Activated CD4-positive, CD25-positive, alpha-beta regulatory T cell (primary cell): ENCODE results near the gene SOX5.

Source experiments
- DNase-seq, 4 experiments: peaks; one replicate each; lab custom pipeline; 2025; lab: John Stamatoyannopoulos, UW

Gene SOX5

DNA sequence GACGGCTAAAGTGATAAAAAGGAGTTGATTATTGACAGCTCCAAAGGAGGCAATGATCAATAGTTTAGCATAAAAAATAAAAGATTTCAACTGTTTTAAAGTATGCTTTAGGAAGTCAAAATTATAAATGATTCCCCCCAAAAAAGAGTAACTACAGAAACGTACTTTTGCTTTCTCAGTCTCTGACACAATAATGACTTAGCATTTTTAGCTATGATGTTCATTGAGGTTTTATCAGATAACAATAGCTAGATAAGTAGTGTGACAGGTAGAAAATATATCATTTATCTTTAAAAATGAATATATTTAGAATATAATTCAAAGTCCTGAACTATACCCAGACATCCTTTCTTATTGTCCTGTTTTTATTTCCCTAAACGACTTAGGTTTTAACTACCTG lies 352.9 kb downstream of the SOX5 start:
- DNase-seq, result no peak

DNA sequence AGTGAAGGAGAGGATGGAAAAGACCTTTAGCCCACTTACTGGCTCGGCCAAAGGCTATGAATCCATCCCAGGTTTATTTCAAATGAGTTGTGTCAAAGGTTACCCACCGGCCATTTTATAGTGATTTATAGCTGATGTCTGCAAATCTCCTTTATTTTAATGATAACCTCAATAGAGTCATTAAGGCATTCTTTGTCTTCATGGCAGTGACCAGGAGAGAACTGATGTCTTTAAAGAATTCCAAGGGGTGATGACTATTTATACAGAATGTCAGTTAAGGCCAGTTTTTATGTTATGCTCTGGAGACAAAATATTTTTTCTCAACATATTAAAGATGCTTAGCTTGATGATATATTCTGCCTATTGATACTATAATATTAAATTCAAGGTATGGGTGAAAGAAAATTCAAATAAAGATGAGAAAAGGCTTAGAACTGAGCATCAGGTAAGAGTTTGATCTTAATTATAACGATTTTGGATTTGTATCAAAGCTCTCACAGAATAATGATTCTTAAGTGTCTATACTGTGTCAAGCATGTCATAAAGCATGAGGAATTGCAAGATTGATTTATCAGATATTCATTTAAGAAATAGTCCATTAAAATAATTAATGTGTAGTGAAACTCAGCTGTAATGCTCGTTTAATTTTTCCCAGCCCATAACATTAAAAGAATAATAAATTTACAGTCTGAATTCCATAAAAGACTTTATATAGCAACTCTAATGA lies 361.5 kb downstream of the SOX5 start:
- DNase-seq, result no peak

DNA sequence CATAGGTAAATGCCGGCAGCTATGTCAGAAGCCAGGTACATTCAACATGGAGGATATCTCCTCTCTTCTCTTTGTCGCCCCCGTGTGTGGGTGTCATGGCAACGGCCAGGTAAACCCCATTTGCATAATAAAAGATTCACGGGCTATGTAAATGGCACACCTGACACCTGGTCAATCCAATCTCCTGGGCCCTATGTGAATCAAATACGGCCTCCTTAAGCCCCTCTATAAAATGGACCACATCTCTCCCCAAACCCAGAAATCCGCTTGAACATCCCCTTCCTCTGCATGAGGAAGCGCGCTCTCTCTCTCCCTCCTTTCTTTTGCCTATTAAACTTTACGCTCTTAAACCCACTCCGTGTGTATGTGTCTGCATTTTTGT lies 363.7 kb downstream of the SOX5 start:
- no peak for DNase-seq

DNA sequence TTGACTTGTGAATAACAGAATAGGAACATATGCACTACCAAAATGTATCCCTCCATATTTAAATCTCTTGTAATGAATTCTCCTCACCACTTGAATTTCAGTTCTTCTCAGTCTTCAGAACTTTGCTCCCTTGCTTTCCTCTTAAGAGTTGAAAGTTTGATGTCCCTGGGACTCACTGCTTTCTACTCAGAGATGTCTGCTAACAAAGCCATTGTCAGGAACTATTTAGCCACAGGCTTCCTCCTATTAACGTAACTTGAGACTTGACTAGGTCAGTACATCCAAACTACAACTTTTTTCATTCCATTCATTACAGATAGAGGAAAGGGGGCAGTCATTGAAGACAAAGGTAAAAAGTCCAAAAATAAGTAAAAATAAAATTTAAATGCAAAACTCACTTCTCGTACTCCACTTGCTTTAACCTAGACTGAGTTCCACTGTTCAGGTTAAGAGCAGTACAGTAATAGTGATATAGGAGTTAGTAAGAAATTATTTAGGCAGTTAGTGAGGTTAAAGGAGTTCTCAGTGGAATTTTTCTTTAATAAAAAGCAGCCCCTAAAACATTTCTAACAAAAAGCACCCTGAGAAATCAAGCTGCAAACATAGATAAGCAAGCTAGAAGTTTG lies 364.2 kb downstream of the SOX5 start:
- no peak for DNase-seq

DNA sequence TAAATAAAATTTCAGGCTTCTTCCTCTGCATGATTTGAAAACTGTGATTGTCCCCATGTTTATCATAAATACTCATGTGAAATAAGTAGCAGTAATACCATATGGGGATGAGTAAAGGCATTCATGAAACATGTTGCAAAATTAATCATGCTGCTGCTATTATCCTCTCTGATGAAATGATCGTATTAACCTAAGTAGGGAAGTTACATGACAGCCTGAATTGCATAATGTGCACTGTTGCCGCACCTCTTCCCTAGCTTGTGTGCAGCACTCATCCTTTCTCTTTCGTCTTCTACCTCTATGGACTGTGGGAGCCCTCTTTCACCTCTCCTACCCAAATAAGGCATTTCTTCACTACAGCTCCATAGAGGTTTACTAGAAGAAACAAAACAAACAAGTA lies 367.6 kb downstream of the SOX5 start:
- no peak for DNase-seq

DNA sequence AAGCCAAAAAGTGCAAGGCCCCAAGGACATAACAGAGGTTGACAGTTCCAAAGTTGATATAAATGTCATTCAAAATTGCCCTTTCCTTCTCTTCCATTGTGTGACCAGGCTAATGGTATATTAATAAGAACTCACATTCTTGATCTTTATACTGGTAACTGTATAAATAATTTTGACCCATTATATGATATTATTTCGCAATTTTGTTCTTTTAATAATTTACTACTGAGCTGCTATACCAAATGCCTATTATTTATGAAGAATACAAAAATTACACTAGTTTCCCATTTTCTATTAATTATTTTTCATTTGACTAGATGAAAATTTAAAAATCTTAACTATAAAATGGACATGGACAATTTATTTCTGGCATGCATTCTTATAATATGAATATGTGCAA lies 370.2 kb downstream of the SOX5 start:
- no peak for DNase-seq

DNA sequence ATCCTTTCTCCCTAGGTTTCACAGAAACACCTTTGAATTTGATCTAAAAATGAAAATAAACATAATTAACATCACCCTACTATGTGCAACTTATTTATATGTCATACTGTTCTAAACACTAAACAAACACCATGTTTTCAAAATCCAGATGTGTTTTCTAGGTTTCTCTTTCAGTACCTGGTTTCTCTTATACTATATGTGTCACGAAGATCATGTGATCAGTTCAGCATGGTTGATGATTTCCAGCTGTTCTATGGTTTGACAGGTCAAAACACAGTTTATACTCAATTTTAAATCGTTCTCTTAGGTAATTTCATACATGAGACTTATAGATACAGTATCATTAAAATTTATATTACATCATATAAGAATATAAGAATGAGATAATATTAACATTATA lies 373.1 kb downstream of the SOX5 start:
- DNase-seq, result no peak

DNA sequence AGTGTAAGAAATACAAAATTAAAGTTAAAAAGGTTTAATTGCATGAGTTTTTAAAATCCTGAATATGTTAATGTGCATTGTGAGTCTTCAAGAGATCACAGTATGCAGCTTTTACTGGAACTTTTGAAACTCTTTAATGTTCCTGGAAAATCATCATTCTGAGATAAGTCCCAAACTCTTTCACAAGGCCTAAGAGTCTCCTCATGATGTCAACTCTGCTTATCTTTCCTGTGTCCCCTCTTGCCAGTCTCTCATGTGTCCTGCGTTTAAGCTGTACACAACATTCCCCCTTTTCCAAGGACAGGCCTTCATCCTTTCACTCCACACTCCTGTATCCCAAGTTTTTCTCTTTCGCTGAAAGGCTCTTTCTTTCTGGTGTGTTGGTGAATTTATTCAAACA lies 380.1 kb downstream of the SOX5 start:
- no peak for DNase-seq

DNA sequence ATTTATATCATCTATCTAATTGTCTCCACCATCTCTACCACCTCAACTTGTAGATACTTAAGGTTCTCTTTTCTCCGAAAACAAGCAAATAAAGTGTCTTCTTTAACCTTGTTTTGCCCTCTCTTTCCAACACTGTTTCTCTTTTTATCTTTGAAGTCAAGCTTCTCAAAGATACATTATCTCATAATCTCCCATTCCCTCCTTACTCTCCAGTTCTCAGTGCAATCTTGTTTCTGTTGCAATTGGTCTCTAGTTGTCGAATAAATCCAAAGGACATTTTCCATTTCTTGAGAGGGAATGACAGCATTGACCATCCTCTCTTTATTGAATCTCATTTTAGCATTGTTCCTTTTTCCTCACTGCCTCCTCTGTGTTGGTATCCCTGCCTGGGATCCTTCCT lies 383.3 kb downstream of the SOX5 start:
- no peak for DNase-seq

DNA sequence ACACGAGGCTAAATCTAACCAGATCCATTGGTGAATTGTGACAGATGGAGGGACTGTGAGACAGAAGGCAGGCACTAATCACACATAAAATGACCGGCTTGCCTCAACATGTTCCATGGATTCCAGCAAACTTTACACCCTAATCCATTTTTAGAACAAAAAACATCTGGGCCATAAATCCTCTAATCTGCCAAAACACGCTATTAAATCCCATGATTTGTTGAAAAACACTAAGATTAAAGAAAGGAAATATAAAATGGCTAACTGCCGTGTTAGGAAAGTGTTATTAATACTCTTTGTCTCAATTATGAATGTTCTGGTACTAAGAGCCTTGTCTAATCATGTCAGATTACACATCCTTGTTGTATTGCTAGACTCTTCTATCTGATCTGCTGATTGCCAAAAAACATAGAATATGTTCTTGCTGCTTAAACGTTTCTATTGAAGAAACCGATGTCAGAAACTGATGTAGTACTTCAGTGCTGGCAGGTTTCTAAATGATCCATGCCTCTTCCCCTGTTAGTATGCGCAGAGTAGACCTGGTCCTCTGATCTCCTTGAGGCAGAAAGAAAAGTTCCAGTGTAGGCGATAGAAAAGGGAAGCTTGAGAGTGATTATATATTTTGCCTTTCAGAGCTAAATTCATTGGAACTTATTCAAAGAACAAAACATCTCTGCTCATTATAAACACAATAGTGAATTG lies 384.9 kb downstream of the SOX5 start:
- no peak for DNase-seq

DNA sequence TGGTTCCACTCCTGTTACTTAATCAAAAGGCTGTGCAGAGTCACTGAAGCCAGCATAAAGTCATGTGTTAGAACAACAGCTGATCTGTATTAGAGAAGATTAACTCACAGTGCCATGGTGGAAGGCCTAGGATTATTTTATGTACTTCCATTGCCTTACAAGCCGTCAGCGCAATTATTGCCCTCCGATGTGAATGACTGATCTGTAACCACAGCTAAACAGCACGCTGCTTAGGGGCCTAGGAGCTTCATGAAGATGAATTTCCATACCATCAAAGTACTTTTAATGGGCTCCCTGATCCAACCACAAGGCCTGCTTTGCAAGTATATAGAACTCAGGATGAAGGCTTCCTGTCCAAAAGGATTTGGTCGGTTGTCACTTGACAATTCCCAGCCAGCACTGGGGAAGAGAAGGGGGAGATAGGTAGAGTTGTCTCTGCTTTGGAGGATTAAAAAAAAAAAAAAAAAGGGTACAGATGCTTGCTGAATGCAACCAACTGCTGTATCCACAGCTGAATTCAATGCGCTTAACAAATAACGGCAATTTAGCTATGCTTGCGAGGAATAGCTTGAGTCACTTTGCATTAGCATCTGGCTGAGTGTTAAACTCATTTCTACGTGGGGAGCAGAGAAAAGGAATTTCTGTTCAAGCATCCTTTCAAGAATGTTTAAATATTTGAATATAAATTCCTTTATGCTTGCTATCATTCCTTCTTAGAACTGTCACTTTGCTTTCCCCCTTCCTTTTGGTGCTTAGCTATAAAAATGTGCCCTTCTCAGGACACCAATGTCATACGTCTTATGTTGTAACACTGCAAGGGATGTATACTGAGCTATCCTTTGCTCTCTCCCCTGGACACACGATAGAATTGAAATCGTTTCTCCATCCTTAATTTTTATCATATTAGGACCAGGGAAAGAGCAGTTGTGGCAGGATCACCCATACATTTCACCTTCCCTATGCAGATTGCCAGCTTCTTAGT lies 387.8 kb downstream of the SOX5 start:
- no peak for DNase-seq

DNA sequence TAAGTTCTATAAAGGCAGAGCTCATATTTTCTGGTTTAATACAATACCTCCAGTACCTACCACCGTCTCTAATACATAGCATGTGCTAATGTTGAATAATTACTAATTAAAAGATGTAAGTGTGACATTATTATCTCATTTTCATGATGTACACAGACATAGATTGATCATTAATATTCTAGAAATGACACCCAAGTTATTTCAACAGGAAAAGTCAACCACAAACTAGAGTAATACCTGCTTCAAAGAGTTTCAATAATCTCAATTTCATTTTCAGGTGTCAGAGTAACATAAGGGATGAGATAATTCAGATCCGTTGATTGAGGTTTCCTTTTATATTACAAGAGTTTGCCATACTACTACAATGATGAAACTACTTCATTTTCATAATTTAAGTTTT lies 388.9 kb downstream of the SOX5 start:
- no peak for DNase-seq

DNA sequence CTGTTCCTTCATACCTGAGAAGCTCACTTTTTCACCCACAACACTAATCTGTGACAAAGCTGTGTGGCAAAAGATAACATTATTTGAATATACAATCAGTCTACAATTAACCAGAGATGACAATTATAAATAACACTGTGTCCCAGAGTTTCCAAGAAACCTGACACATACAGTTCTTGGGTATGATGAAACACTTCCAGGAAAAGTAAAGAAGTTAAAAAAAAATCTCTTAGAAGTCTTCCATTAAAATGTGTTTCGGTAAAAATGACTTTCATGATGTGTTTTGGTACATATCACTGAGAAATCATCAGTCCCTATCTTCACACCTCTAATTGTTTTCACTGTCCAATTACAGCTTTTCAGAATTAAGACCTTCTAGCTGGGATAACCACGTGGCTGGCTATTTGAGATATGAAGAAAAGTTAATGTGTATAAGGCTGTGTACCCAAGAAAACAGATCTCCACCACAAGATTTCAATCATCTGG lies 390.2 kb downstream of the SOX5 start:
- DNase-seq, result no peak

DNA sequence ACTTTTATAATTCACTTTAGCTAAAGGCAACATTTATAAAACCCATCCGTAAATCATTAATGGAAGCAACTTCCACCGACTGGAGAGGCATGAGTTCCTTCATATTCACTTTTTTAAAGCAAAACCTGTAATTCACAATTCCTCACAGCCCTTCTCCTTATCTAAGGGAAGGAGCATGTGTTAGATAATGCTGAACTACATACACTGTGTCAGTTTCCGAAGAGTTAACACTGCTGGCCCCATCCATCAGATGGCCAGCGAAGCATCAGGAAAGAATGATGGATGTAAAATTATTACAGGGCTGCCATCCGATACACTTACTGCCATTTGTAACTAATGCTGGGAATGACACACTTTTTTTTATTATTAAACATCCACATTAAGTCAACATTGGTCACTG lies 392.8 kb downstream of the SOX5 start:
- DNase-seq, result no peak

DNA sequence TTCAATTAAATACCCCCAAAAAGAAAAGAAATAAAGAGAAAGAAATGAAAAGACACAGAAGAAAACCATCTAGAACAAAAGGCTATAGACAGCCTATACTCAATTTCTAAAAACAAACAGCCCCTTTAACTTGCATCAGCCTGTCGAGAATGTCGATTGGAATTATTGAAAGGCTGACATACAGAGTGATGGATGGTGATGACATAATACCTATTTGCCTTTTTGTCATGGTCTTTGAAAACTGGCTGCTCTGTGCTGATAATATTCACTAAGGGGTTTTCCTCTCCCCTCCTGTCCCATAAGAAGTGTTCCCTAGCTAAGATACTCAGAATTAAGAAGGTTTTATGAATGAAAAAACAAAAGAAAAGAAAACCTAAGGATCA lies 393.7 kb downstream of the SOX5 start:
- DNase-seq, result no peak

DNA sequence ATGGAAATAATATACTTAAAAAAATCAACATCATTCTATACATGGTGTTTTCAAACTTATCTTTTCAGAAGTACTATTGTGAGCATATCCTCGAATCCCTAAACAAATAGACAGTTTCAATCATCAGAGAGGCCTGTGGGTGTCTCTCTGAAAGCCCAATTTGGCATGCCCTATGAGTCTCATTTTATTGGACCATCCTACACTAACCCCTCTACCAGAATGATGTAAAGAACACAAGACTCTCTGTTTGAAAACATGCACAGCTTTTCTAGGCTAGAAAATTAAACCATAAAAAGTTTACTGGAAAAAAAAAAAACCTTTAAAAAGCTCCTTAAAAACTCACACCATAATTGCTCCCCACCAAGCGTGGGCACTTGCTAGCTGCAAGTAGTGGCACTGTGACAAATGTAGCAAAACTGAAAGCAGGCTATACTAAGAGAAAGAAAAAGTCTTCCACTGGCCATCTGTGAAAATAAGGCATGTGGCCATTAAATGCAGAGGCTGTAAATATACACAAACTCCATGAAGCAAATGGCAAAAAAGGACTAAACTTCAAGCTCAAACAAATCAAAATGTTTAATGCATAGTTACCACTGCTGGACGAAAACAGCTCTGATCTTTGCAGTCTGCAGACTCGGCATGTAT lies 394.2 kb downstream of the SOX5 start:
- no peak for DNase-seq

DNA sequence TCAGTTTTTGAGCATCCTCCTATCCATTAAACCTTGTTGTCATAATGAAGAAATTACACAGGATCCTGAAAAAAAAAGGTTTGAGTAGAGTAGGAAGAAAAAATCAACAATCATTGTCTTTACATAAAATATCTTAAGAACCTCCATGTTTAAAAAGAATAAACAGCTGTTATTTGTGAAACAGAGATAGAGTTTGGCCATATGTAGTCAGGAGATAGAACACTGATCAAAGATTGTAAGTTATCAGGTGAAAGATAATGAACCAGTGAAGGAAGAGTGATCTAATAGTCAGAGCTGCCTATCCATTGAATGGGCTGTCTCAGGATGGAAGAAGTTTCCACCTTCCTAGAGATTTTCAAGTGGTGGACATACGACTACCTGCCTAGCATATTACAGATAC lies 397.1 kb downstream of the SOX5 start:
- DNase-seq, result no peak

DNA sequence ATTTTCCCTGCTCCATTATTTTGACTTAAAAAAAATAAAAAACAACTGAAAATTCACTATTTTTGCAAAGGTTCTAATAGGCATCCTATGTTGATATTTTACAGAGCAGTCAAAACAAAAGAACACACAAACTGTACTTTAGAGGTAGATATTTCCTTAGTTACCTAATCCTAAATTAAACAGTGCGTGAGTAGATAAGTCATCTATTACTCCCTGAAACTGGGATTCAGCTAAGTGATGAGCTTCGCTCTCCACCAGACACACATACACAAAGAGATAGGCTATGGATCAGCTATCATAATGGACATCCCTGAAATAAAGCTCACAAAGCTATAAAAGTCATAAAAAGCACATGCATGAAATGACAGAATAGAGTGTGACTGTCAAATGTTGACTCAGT lies 398.7 kb downstream of the SOX5 start:
- no peak for DNase-seq

DNA sequence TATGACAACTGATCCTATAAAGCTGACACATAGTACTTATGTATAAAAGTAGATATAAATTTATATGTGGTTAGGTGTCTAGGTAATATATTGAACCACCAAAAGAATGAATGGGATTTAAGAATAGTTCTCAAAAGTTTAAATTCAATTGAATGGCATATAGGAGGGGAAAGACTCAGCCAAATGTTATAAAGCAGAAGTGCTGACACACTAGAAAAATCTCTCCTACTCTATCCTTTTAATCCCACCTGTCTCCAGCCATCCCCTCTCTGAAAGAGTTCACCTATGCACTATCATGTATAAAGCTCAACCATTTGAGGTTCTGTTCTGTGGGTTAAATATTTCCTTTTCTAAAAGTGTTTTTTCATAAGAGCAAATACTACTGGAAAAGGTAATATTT lies 400.7 kb downstream of the SOX5 start:
- DNase-seq, result no peak

DNA sequence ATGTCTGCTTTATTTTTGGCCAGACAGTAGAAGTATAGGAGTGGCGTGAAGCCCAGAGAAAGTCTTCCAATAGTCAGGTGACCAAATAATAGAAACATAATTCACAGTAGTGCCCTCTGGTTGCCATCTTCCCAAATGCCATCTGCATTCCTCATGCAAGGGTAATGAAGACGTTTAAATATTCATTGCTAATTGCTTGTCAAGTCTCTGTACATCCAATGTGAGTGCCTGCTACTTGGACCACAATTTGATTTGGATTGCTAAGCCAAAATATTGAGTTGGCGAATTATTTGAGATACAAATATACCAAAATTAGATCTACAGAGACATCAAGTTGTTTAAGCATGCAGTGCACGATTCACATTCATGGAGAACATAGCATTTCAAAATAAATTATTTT lies 402.7 kb downstream of the SOX5 start:
- no peak for DNase-seq

DNA sequence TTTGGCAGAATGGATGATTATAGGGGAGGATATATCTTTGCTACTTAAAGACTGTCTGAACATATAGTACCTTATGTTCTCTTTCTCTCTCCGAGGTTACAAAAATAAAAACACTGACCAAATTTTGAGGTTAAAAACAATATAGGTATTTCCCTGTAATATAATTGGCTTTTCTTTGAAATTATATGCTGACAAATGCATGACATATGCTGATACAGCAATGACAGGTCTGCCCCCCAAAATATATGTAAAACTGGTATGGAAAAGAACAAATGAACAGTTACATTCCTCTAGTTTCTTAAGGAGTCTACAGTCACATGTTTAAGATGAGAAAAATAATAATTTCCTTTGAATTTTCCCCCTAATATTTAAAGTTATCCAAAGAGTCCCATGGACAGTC lies 405.7 kb downstream of the SOX5 start:
- no peak for DNase-seq

DNA sequence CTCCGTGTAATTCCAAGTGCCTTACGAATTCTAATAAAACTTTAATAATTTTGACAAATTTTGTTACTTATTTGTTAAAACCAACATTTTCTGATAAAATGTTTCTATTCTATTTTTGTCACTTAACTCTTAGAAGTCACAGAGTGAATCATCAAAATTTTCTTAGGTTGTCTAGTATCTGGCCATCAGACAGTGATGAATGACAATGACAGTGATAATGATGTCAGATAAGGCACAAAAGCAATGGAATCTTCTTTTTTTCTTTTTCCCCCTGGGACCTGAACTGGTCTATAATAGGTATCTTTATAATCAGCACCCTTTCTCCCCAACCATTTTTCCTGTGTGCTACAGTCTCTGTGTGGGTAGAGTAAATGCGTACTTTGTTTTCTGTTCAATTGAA lies 407.3 kb downstream of the SOX5 start:
- no peak for DNase-seq
